H9 (cell line): ENCODE data around the gene LPP. TPM values are rescaled to one million over a fixed set of nuclear protein-coding genes. Genes with fewer than 3 reads are reported as not detected.

ENCODE experiments used
- DNase-seq: peaks from one replicate; pipeline ENCODE4 v3.0.0-alpha.2; 2017
- H2AFZ ChIP-seq: one replicate; pipeline ENCODE4 v1.6.1; 2013; ENCODE audit warnings: mild to moderate bottlenecking, low read length, control low read depth, moderate library complexity
- H2AK5ac ChIP-seq: 2 replicates; pipeline ENCODE4 v1.6.1; 2013; ENCODE audit warnings: low read length, control low read depth, mixed read lengths; ENCODE audit not compliant: insufficient read length
- H2BK120ac ChIP-seq: one replicate; pipeline ENCODE4 v1.6.1; 2013; ENCODE audit warnings: low read depth, mild to moderate bottlenecking, low read length, control low read depth, inconsistent platforms; ENCODE audit not compliant: poor library complexity, severe bottlenecking
- H2BK12ac ChIP-seq: 2 replicates; pipeline ENCODE4 v1.6.1; 2013; ENCODE audit warnings: low read length, control low read depth, mixed read lengths, low read depth; ENCODE audit not compliant: insufficient read length
- H2BK15ac ChIP-seq: 2 replicates; pipeline ENCODE4 v1.6.1; 2013; ENCODE audit warnings: low read depth, low read length, control low read depth
- H2BK20ac ChIP-seq: one replicate; pipeline ENCODE4 v1.6.1; 2013; ENCODE audit warnings: low read depth, mild to moderate bottlenecking, low read length, control low read depth, inconsistent platforms; ENCODE audit not compliant: poor library complexity, severe bottlenecking
- H2BK5ac ChIP-seq: 2 replicates; pipeline ENCODE4 v1.6.1; 2013; ENCODE audit warnings: low read length, control low read depth, mixed read lengths; ENCODE audit not compliant: insufficient read length
- H3K14ac ChIP-seq: 2 replicates; pipeline ENCODE4 v1.6.1; 2013; ENCODE audit warnings: low read length, control low read depth; ENCODE audit not compliant: insufficient read depth
- H3K18ac ChIP-seq: 2 replicates; pipeline ENCODE4 v1.6.1; 2013; ENCODE audit warnings: low read depth, mild to moderate bottlenecking, mixed read lengths, low read length, control low read depth; ENCODE audit not compliant: insufficient read length
- H3K23ac ChIP-seq: 2 replicates; pipeline ENCODE4 v1.6.1; 2013; ENCODE audit warnings: low read length, control low read depth, mixed read lengths, low read depth; ENCODE audit not compliant: insufficient read length
- H3K23me2 ChIP-seq: 2 replicates; pipeline ENCODE4 v1.6.1; 2013; ENCODE audit warnings: low read depth, mild to moderate bottlenecking, mixed read lengths, low read length, control low read depth; ENCODE audit not compliant: insufficient read length, poor library complexity, severe bottlenecking
- H3K27ac ChIP-seq: 2 replicates; pipeline ENCODE4 v1.5.1; 2013; ENCODE audit warnings: low read length, control low read depth, mixed read lengths, low read depth; ENCODE audit not compliant: insufficient read length
- H3K27me3 ChIP-seq: 2 replicates; pipeline ENCODE4 v1.6.1; 2013; ENCODE audit warnings: low read length, control low read depth, inconsistent platforms; ENCODE audit not compliant: insufficient read depth
- H3K4ac ChIP-seq: 2 replicates; pipeline ENCODE4 v1.6.1; 2013; ENCODE audit warnings: low read depth, mild to moderate bottlenecking, control low read depth, inconsistent platforms, low read length, moderate library complexity
- H3K4me1 ChIP-seq: 2 replicates; pipeline ENCODE4 v1.6.1; 2013; ENCODE audit warnings: low read length, control low read depth, inconsistent platforms; ENCODE audit not compliant: insufficient read depth
- H3K4me2 ChIP-seq: 2 replicates; pipeline ENCODE4 v1.6.1; 2013; ENCODE audit warnings: low read length, control low read depth, mixed read lengths; ENCODE audit not compliant: insufficient read length, insufficient read depth
- H3K56ac ChIP-seq: 2 replicates; pipeline ENCODE4 v1.6.1; 2013; ENCODE audit warnings: low read depth, mild to moderate bottlenecking, mixed read lengths, low read length, control low read depth; ENCODE audit not compliant: insufficient read length
- H3K79me1 ChIP-seq: 2 replicates; pipeline ENCODE4 v1.6.1; 2013; ENCODE audit warnings: low read depth, mild to moderate bottlenecking, moderate library complexity, low read length, control low read depth, inconsistent platforms; ENCODE audit not compliant: insufficient read depth, poor library complexity, severe bottlenecking
- H3K79me2 ChIP-seq: 2 replicates; pipeline ENCODE4 v1.6.1; 2013; ENCODE audit warnings: low read length, control low read depth, inconsistent platforms; ENCODE audit not compliant: insufficient read depth
- H3K9ac ChIP-seq: 2 replicates; pipeline ENCODE4 v1.6.1; 2013; ENCODE audit warnings: low read length, control low read depth, mixed read lengths; ENCODE audit not compliant: insufficient read length; ENCODE audit errors: extremely low read depth
- H3K9me3 ChIP-seq: one replicate; pipeline ENCODE4 v1.6.1; 2013; ENCODE audit warnings: low read depth, low read length, inconsistent platforms; ENCODE audit not compliant: control insufficient read depth
- H3T11ph ChIP-seq: one replicate; pipeline ENCODE4 v1.6.1; 2013; ENCODE audit warnings: mild to moderate bottlenecking, low read length, control low read depth, inconsistent platforms
- H4K20me1 ChIP-seq: one replicate; pipeline ENCODE4 v1.6.1; 2013; ENCODE audit not compliant: control insufficient read depth, insufficient read length, insufficient read depth
- H4K5ac ChIP-seq: 2 replicates; pipeline ENCODE4 v1.6.1; 2013; ENCODE audit warnings: low read depth, mild to moderate bottlenecking, mixed read lengths, low read length, control low read depth; ENCODE audit not compliant: insufficient read length
- H4K8ac ChIP-seq: replicated peaks from 2 replicates; pipeline ENCODE4 v1.6.1; 2013; ENCODE audit warnings: low read length, control low read depth, mixed read lengths, low read depth; ENCODE audit not compliant: insufficient read length
- H4K91ac ChIP-seq: 2 replicates; pipeline ENCODE4 v1.6.1; 2013; ENCODE audit warnings: low read depth, mild to moderate bottlenecking, moderate library complexity, mixed read lengths, low read length, control low read depth; ENCODE audit not compliant: insufficient read length
- H3K27ac Mint-ChIP-seq, 3 experiments: 2 replicates in 2 of 3; 3 replicates in 1 of 3; pipeline ENCODE4 v1.8.0; 2020 to 2021; ENCODE audit warnings: mixed read lengths in 3 of 3, mild to moderate bottlenecking in 1 of 3, moderate library complexity in 1 of 3
- H3K27me3 Mint-ChIP-seq: 2 replicates; pipeline ENCODE4 v1.8.0; 2021; ENCODE audit warnings: low read depth, mild to moderate bottlenecking, moderate library complexity, mixed read lengths
- H3K36me3 Mint-ChIP-seq, 3 experiments: 2 replicates in 2 of 3; 3 replicates in 1 of 3; pipeline ENCODE4 v1.8.0; 2020 to 2021; ENCODE audit warnings: low read depth in 3 of 3, mixed read lengths in 3 of 3; ENCODE audit not compliant: insufficient read depth in 1 of 3
- H3K4me1 Mint-ChIP-seq, 2 experiments: 2 replicates each; pipeline ENCODE4 v1.8.0; 2020; ENCODE audit warnings: mixed read lengths in 2 of 2
- H3K4me3 Mint-ChIP-seq, 2 experiments: 2 replicates in 1 of 2; 3 replicates in 1 of 2; pipeline ENCODE4 v1.8.0; 2020 to 2021; ENCODE audit warnings: mild to moderate bottlenecking in 2 of 2, mixed read lengths in 2 of 2, moderate library complexity in 1 of 2
- H3K9me3 Mint-ChIP-seq, 2 experiments: 2 replicates in 1 of 2; 3 replicates in 1 of 2; pipeline ENCODE4 v1.8.0; 2020; ENCODE audit warnings: mild to moderate bottlenecking in 2 of 2, mixed read lengths in 2 of 2, moderate library complexity in 1 of 2
- WGBS: extraction: QIAGEN DNeasy Blood & Tissue Kit; methylation state at CpG from one replicate; pipeline ENCODE4 v1.1.7; 2013; ENCODE audit warnings: missing lambda C conversion rate, low lambda C conversion rate, mixed read lengths; ENCODE audit not compliant: insufficient read length; ENCODE audit errors: extremely low coverage; 5-methylcytosine and 5-hydroxymethylcytosine counted together
- microRNA-seq: library from miRNA; unstranded; fragments of <30 nt; microRNA quantifications from one replicate; pipeline ENCODE4, GENCODE V29; 2020; ENCODE audit warnings: borderline microRNAs expressed
- total RNA-seq: library from RNA; stranded (reverse); gene quantifications from 2 replicates; pipeline ENCODE4 v1.2.1, GENCODE V29; 2021
- TF ChIP-seq, protein P1 (sequence below): fragments of 200-600 bp; sonication (generic); conservative IDR thresholded peaks from 3 replicates; pipeline ENCODE4 v1.8.0; 2021; ENCODE audit warnings: antibody characterized with exemption, mild to moderate bottlenecking

Gene LPP
- total RNA-seq, 1 experiment from 2014 or later = 64.6 TPM

DNA sequence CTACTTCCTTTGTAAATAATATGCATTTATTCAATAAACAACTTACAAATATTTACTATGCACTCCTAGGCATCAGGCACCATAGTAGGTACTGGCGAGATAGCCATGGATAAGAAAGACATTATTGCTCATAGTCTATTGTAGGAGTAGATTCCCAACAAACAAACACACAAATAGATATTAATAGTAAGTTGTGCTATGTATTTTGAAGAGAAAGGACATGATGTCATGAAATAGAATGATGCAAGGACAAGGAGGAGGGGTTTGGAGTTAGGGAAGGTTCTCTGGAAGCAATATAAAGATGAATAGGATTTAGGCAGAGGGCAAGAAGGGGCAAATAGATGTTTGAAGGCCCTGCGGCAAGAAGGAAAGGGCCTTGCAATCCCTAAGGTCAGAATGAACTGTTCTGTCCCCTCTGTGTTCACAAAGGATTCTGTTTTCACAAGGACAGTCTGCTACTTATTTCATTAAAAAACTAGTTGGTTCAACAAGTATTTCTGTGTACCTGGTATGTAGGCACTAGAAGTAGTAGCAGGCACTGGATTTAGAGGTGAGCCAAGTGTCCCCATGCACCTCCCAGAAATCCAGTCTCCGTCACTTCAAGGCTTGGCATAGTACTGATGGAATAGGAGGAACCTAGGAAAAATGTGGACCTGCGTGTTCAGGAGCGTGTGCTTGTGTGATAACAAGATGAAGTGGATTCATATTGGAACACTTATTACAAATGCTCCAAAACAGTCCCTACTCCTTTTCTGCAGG is 786.0 kb downstream of the LPP start:
- no CpG with 5 or more reads among the region's 5 CpGs for WGBS
- no peak overlapping the region for H2BK20ac ChIP-seq
- no peaks in the 10 kb centered on the region for H3K27me3 ChIP-seq
- H3K23ac ChIP-seq = no peak overlapping the region
- no peak overlapping the region for H3K9ac ChIP-seq
- H4K20me1 ChIP-seq = no peaks in the 10 kb centered on the region
- no peak overlapping the region for H3K56ac ChIP-seq
- no peak overlapping the region for H3K18ac ChIP-seq
- peaks cover 0 to 10% (median 2%) of the 10 kb centered on the region in 3 experiments; a peak in 5 of 7 replicates for H3K36me3 Mint-ChIP-seq
- no peak overlapping the region for H2AK5ac ChIP-seq
- no peak overlapping the region for H2BK15ac ChIP-seq
- TF ChIP-seq, protein P1, sequence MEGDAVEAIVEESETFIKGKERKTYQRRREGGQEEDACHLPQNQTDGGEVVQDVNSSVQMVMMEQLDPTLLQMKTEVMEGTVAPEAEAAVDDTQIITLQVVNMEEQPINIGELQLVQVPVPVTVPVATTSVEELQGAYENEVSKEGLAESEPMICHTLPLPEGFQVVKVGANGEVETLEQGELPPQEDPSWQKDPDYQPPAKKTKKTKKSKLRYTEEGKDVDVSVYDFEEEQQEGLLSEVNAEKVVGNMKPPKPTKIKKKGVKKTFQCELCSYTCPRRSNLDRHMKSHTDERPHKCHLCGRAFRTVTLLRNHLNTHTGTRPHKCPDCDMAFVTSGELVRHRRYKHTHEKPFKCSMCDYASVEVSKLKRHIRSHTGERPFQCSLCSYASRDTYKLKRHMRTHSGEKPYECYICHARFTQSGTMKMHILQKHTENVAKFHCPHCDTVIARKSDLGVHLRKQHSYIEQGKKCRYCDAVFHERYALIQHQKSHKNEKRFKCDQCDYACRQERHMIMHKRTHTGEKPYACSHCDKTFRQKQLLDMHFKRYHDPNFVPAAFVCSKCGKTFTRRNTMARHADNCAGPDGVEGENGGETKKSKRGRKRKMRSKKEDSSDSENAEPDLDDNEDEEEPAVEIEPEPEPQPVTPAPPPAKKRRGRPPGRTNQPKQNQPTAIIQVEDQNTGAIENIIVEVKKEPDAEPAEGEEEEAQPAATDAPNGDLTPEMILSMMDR = no peak
- DNase-seq = no peak
- no peak overlapping the region for H2BK12ac ChIP-seq
- no peak overlapping the region for H3K27ac ChIP-seq
- H3K9me3 ChIP-seq = no peaks in the 10 kb centered on the region
- H3K4me1 Mint-ChIP-seq = peaks cover 16 to 20% of the 10 kb centered on the region in 2 experiments
- no peak overlapping the region for H4K91ac ChIP-seq
- H2BK120ac ChIP-seq = no peak overlapping the region
- no peaks in the 10 kb centered on the region; a peak in 1 of 5 replicates for H3K9me3 Mint-ChIP-seq
- no peaks in the 10 kb centered on the region; the same call in 1 of the 2 replicates for H3K4me1 ChIP-seq
- no peaks in the 10 kb centered on the region for H3K23me2 ChIP-seq
- H3K27me3 Mint-ChIP-seq = 0 out of 2 replicates have a peak, but pooled peaks cover 1% of the 10 kb centered on the region
- no peak overlapping the region for H4K5ac ChIP-seq
- no peak overlapping the region for H3K4me3 Mint-ChIP-seq
- no peak overlapping the region for H3K27ac Mint-ChIP-seq
- no peak overlapping the region for H2AFZ ChIP-seq
- H3K79me1 ChIP-seq = no peaks in the 10 kb centered on the region
- H3K79me2 ChIP-seq = no peaks in the 10 kb centered on the region
- no peak overlapping the region for H4K8ac ChIP-seq
- no peak overlapping the region for H3K4me2 ChIP-seq
- H2BK5ac ChIP-seq = no peak overlapping the region
- H3K4ac ChIP-seq = no peak overlapping the region
- H3T11ph ChIP-seq = no peak overlapping the region
- no peak overlapping the region for H3K14ac ChIP-seq

Small RNA genes within 50 kb of the gene (microRNA-seq; reads per million reads assigned to microRNA genes)
- gene MIR28 = 448 reads per million, percentile 88 among the genes with 10 or more reads in this experiment
